ENCODE results near the gene VAV1.
A peak's percentile ranks its signal among the peaks of the same experiment; 100 is the strongest.
"Not testable (repeated sequence)": the region's sequence is repeated elsewhere in the genome, so short reads cannot be mapped to it uniquely, and the experiment has no call there.

Gene VAV1

GRCh38 chr19:6852001-6852400 is 79.5 kb downstream of the VAV1 start:
- DNase-seq (ENCODE audit: low spot score): no peak

GRCh38 chr19:6853868-6854267 is 81.4 kb downstream of the VAV1 start:
- DNase-seq (ENCODE audit: low spot score): no peak

- DNase-seq (ENCODE audit: low spot score): no peak
Measured at GRCh38 chr19:6854758-6855157, 82.2 kb downstream of the VAV1 start.

GRCh38 chr19:6856749-6857372 is 84.4 kb downstream of the VAV1 start:
- DNase-seq (ENCODE audit: low spot score): no peak

GRCh38 chr19:6861683-6862286 is 89.3 kb downstream of the VAV1 start:
- DNase-seq (ENCODE audit: low spot score): no peak

GRCh38 chr19:6862673-6863078 is 90.2 kb downstream of the VAV1 start:
- peak; percentile 85 for DNase-seq (ENCODE audit: low spot score)

GRCh38 chr19:6864325-6864940 is 91.9 kb downstream of the VAV1 start:
- no peak for DNase-seq (ENCODE audit: low spot score)

- DNase-seq (ENCODE audit: low spot score): no peak
Measured at GRCh38 chr19:6865849-6866248, 93.3 kb downstream of the VAV1 start.

- DNase-seq (ENCODE audit: low spot score): no peak
Measured at GRCh38 chr19:6866741-6867151, 94.2 kb downstream of the VAV1 start.

- DNase-seq (ENCODE audit: low spot score): no peak
Measured at GRCh38 chr19:6868351-6868750, 95.8 kb downstream of the VAV1 start.

- DNase-seq (ENCODE audit: low spot score): not testable (repeated sequence)
Measured at GRCh38 chr19:6869151-6869882, 96.8 kb downstream of the VAV1 start.

- peak; percentile 14 for DNase-seq (ENCODE audit: low spot score)
Measured at GRCh38 chr19:6873708-6874431, 101.4 kb downstream of the VAV1 start.

GRCh38 chr19:6875218-6875617 is 102.7 kb downstream of the VAV1 start:
- no peak for DNase-seq (ENCODE audit: low spot score)

GRCh38 chr19:6876748-6877147 is 104.2 kb downstream of the VAV1 start:
- no peak for DNase-seq (ENCODE audit: low spot score)

GRCh38 chr19:6877766-6878165 is 105.3 kb downstream of the VAV1 start:
- no peak for DNase-seq (ENCODE audit: low spot score)

- no peak for DNase-seq (ENCODE audit: low spot score)
Measured at GRCh38 chr19:6886277-6886897, 113.9 kb downstream of the VAV1 start.

GRCh38 chr19:6887316-6887715 is 114.8 kb downstream of the VAV1 start, which contains the start of gene ADGRE1:
Gene ADGRE1, plus strand, starts transcription at chr19:6887579. Its CDS starts 30 bp downstream, at chr19:6887609.
- DNase-seq (ENCODE audit: low spot score): no peak

- no peak for DNase-seq (ENCODE audit: low spot score)
Measured at GRCh38 chr19:6888967-6889366, 116.5 kb downstream of the VAV1 start.

- DNase-seq (ENCODE audit: low spot score): no peak
Measured at GRCh38 chr19:6890401-6890913, 117.9 kb downstream of the VAV1 start.

- no peak for DNase-seq (ENCODE audit: low spot score)
Measured at GRCh38 chr19:6890938-6891337, 118.4 kb downstream of the VAV1 start.

GRCh38 chr19:6891761-6892385 is 119.4 kb downstream of the VAV1 start:
- no peak for DNase-seq (ENCODE audit: low spot score)
